GM18511 (cell line): ENCODE results near the gene HK2.
"Not testable (repeated sequence)": the region's sequence is repeated elsewhere in the genome, so short reads cannot be mapped to it uniquely, and the experiment has no call there.

Experiments used
- ATAC-seq: cut with Tn5 transposase; IDR thresholded peaks from one replicate; pipeline ENCODE4 v1.9.1; 2021; ENCODE audit warnings: mild to moderate bottlenecking, moderate library complexity; ENCODE audit not compliant: unreplicated experiment

Gene HK2

GRCh38 chr2:74834792-74835755 is 1.1 kb downstream of the HK2 start:
- ATAC-seq: peak; percentile 57

- peak; percentile 32 for ATAC-seq
Observed at GRCh38 chr2:74835831-74836674, 2.1 kb downstream of the HK2 start.

GRCh38 chr2:74836675-74837401 is 2.9 kb downstream of the HK2 start:
- no peak for ATAC-seq

GRCh38 chr2:74841641-74842040 is 7.7 kb downstream of the HK2 start:
- no peak for ATAC-seq

GRCh38 chr2:74843433-74843832 is 9.5 kb downstream of the HK2 start:
- no peak for ATAC-seq

GRCh38 chr2:74843899-74844298 is 10.0 kb downstream of the HK2 start:
- peak; percentile 93 for ATAC-seq

- ATAC-seq: no peak
Observed at GRCh38 chr2:74844752-74845151, 10.8 kb downstream of the HK2 start.

GRCh38 chr2:74845217-74845751 is 11.4 kb downstream of the HK2 start:
- ATAC-seq: no peak

GRCh38 chr2:74845991-74846390 is 12.1 kb downstream of the HK2 start:
- no peak for ATAC-seq

GRCh38 chr2:74846481-74846880 is 12.6 kb downstream of the HK2 start:
- no peak for ATAC-seq

- no peak for ATAC-seq
Observed at GRCh38 chr2:74847070-74847858, 13.3 kb downstream of the HK2 start.

GRCh38 chr2:74849228-74849892 is 15.4 kb downstream of the HK2 start:
- peak; percentile 86 for ATAC-seq

GRCh38 chr2:74850496-74851190 is 16.7 kb downstream of the HK2 start:
- ATAC-seq: no peak

GRCh38 chr2:74851191-74851566 is 17.3 kb downstream of the HK2 start:
- ATAC-seq: no peak

- not testable (repeated sequence) for ATAC-seq
Observed at GRCh38 chr2:74853360-74853759, 19.4 kb downstream of the HK2 start.

- no peak for ATAC-seq
Observed at GRCh38 chr2:74854401-74854800, 20.5 kb downstream of the HK2 start.

- not testable (repeated sequence) for ATAC-seq
Observed at GRCh38 chr2:74855114-74855707, 21.3 kb downstream of the HK2 start.

GRCh38 chr2:74856004-74856578 is 22.2 kb downstream of the HK2 start:
- no peak for ATAC-seq
